22Rv1 (cell line): ENCODE data around the gene UBLCP1.
"Not testable (repeated sequence)": the region's sequence is repeated elsewhere in the genome, so short reads cannot be mapped to it uniquely, and the experiment has no call there.

Experiments used
- ZFX ChIP-seq: fragments of 450-650 bp; IDR thresholded peaks from 2 replicates; pipeline ENCODE4 v1.6.1; 2017; ENCODE audit warnings: antibody characterized with exemption, borderline replicate concordance
- TF ChIP-seq, protein P1 (sequence below): fragments of 450-650 bp; IDR thresholded peaks from 2 replicates; pipeline ENCODE4 v1.5.1; 2017; ENCODE audit warnings: mild to moderate bottlenecking

DNA sequence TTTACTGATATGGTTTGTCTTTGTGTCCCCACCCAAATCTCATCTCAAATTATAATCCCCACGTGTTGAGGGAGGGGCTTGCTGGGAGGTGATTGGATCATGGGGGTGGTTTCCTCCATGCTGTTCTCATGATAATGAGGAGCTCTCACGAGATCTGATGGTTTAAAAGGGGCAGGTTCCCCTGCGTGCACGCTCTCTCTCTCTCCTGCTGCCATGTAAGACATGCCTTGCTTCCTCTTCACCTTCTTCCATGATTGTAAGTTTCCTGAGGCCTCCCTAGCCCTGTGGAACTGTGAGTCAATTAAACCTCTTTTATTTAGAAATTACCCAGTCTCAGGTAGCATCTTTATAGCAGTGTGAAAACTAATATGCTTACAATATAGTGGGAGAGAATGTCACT is 2.9 kb upstream of the UBLCP1 start:
- TF ChIP-seq, protein P1, sequence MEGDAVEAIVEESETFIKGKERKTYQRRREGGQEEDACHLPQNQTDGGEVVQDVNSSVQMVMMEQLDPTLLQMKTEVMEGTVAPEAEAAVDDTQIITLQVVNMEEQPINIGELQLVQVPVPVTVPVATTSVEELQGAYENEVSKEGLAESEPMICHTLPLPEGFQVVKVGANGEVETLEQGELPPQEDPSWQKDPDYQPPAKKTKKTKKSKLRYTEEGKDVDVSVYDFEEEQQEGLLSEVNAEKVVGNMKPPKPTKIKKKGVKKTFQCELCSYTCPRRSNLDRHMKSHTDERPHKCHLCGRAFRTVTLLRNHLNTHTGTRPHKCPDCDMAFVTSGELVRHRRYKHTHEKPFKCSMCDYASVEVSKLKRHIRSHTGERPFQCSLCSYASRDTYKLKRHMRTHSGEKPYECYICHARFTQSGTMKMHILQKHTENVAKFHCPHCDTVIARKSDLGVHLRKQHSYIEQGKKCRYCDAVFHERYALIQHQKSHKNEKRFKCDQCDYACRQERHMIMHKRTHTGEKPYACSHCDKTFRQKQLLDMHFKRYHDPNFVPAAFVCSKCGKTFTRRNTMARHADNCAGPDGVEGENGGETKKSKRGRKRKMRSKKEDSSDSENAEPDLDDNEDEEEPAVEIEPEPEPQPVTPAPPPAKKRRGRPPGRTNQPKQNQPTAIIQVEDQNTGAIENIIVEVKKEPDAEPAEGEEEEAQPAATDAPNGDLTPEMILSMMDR = not testable (repeated sequence)
- TF ChIP-seq ZFX = not testable (repeated sequence)
